Calu3 (cell line): ENCODE results near the gene SNRPB. TPM values are rescaled to one million over a fixed set of nuclear protein-coding genes. Genes with fewer than 3 reads are reported as not detected.

Experiments used
- BruUV-seq: library from RNA; stranded (reverse); fragments of 400-500 nt; replicated peaks from 2 replicates; lab custom pipeline; 2021; lab: Mats Ljungman, UMichigan
- CTCF ChIA-PET: fragments of 300-600 bp; sonication (Branson Sonifier 250); formaldehyde crosslinking; loops from one replicate; lab custom pipeline; 2022; ENCODE audit warnings: antibody characterized with exemption; lab: Charles Lee
- DNase-seq: peaks from one replicate; pipeline ENCODE4 v3.0.0; 2022
- H3K27ac Mint-ChIP-seq: one replicate; pipeline ENCODE4 v1.8.0; 2022; ENCODE audit warnings: mixed read lengths; ENCODE audit not compliant: unreplicated experiment
- H3K27me3 Mint-ChIP-seq: one replicate; pipeline ENCODE4 v1.8.0; 2022; ENCODE audit warnings: mixed read lengths; ENCODE audit not compliant: unreplicated experiment
- H3K36me3 Mint-ChIP-seq: one replicate; pipeline ENCODE4 v1.8.0; 2022; ENCODE audit warnings: mild to moderate bottlenecking, moderate library complexity, mixed read lengths; ENCODE audit not compliant: insufficient read depth, unreplicated experiment
- H3K4me1 Mint-ChIP-seq: one replicate; pipeline ENCODE4 v1.8.0; 2022; ENCODE audit warnings: mild to moderate bottlenecking, low read depth, mixed read lengths; ENCODE audit not compliant: unreplicated experiment
- H3K4me3 Mint-ChIP-seq: one replicate; pipeline ENCODE4 v1.8.0; 2022; ENCODE audit warnings: mild to moderate bottlenecking, low read depth, moderate library complexity, mixed read lengths; ENCODE audit not compliant: unreplicated experiment
- H3K9me3 Mint-ChIP-seq: one replicate; pipeline ENCODE4 v1.8.0; 2022; ENCODE audit warnings: low read depth, mixed read lengths; ENCODE audit not compliant: unreplicated experiment
- CTCF ChIP-seq: fragments of 200-600 bp; IDR thresholded peaks from one replicate; pipeline ENCODE4 v1.8.0; 2022; ENCODE audit warnings: antibody characterized with exemption; ENCODE audit not compliant: unreplicated experiment
- intact Hi-C: fragments of 100-400 bp; cut with micrococcal nuclease; formaldehyde crosslinking; loops from one replicate; pipeline ENCODE4 v1.10.0; 2022; ENCODE audit not compliant: unreplicated experiment
- total RNA-seq: library from RNA; stranded (reverse); gene quantifications from 2 replicates; pipeline ENCODE4 v1.2.3, GENCODE V29; 2022

SNRPB gene
- total RNA-seq, 1 experiment from 2014 or later: 215 TPM

- Mint-ChIP-seq H3K9me3 (no peaks in the 10 kb centered on the region), H3K27ac (no peak overlapping the region), H3K4me3 (no peak overlapping the region), H3K36me3 (no peaks in the 10 kb centered on the region), H3K4me1 (no peaks in the 10 kb centered on the region), H3K27me3 (peaks cover 26% of the 10 kb centered on the region)
- CTCF ChIA-PET: no interaction called here
- intact Hi-C loops: no loop called here
- DNase-seq: no peak
- no peak for TF ChIP-seq CTCF
- BruUV-seq: no TSS peak
Observed at GRCh38 chr20:2449386-2449785, 21.2 kb downstream of the SNRPB start.

- no TSS peak for BruUV-seq
- no peaks in the 10 kb centered on the region for H3K36me3 Mint-ChIP-seq
- no peak overlapping the region for H3K4me3 Mint-ChIP-seq
- peaks cover 25% of the 10 kb centered on the region for H3K27me3 Mint-ChIP-seq
- intact Hi-C loops: no loop called here
- no peak for DNase-seq
- no peak for TF ChIP-seq CTCF
- CTCF ChIA-PET: interaction anchor here (1.1 kb wide), 1 partner anchor 240 kb away, joined by 4 read pairs; no protein-coding TSS in a partner anchor
- no peaks in the 10 kb centered on the region for H3K4me1 Mint-ChIP-seq
- no peaks in the 10 kb centered on the region for H3K9me3 Mint-ChIP-seq
- H3K27ac Mint-ChIP-seq: no peak overlapping the region
Observed at GRCh38 chr20:2446845-2447244, 23.7 kb downstream of the SNRPB start.

- Mint-ChIP-seq H3K4me1 (no peaks in the 10 kb centered on the region), H3K27me3 (peaks cover 60% of the 10 kb centered on the region), H3K36me3 (no peaks in the 10 kb centered on the region), H3K4me3 (no peak overlapping the region), H3K9me3 (no peaks in the 10 kb centered on the region), H3K27ac (no peak overlapping the region)
- no TSS peak for BruUV-seq
- no peak for DNase-seq
- TF ChIP-seq CTCF: no peak
- intact Hi-C loops: no loop called here
- CTCF ChIA-PET: no interaction called here
Observed at GRCh38 chr20:2431185-2431584, 39.4 kb downstream of the SNRPB start.

GRCh38 chr20:2430538-2430937, 40.1 kb downstream of the SNRPB start:
- TF ChIP-seq CTCF: no peak
- Mint-ChIP-seq H3K9me3 (peaks cover 2% of the 10 kb centered on the region), H3K27me3 (peaks cover 67% of the 10 kb centered on the region), H3K4me3 (no peak overlapping the region), H3K36me3 (no peaks in the 10 kb centered on the region), H3K27ac (no peak overlapping the region), H3K4me1 (no peaks in the 10 kb centered on the region)
- intact Hi-C loops: no loop called here
- CTCF ChIA-PET: no interaction called here
- no peak for DNase-seq
- no TSS peak for BruUV-seq
